Mucosa of rectum (tissue), 2 donors: ENCODE results near the gene MYH9.
A peak's percentile ranks its signal among the peaks of the same experiment; 100 is the strongest.
"Not testable (repeated sequence)": the region's sequence is repeated elsewhere in the genome, so short reads cannot be mapped to it uniquely, and the experiment has no call there.

Experiments used
- H3K27ac ChIP-seq, 2 donors: one replicate each; pipeline ENCODE4 v1.7.0; 2013; ENCODE audit warnings: inconsistent platforms in 2 of 2, low read depth in 2 of 2, low read length in 2 of 2
- H3K27me3 ChIP-seq, 2 donors: one replicate each; pipeline ENCODE4 v1.7.0; 2013; ENCODE audit warnings: low read length in 2 of 2; ENCODE audit not compliant: control insufficient read depth in 2 of 2, insufficient read depth in 2 of 2
- H3K36me3 ChIP-seq, 2 donors: one replicate each; pipeline ENCODE4 v1.7.0; 2013; ENCODE audit warnings: low read length in 2 of 2; ENCODE audit not compliant: control insufficient read depth in 2 of 2, insufficient read depth in 2 of 2
- H3K4me1 ChIP-seq, 2 donors: one replicate each; pipeline ENCODE4 v1.7.0; 2013; ENCODE audit warnings: low read length in 2 of 2, mild to moderate bottlenecking in 1 of 2; ENCODE audit not compliant: control insufficient read depth in 2 of 2, insufficient read depth in 2 of 2
- H3K4me3 ChIP-seq, 2 donors: one replicate each; pipeline ENCODE4 v1.7.0; 2013; ENCODE audit warnings: low read length in 2 of 2
- H3K9ac ChIP-seq, 2 donors: one replicate each; pipeline ENCODE4 v1.7.0; 2013; ENCODE audit warnings: low read length in 2 of 2, low read depth in 1 of 2, mild to moderate bottlenecking in 1 of 2
- H3K9me3 ChIP-seq, 2 donors: one replicate each; pipeline ENCODE4 v1.7.0; 2013; ENCODE audit warnings: low read length in 2 of 2; ENCODE audit not compliant: control insufficient read depth in 2 of 2
- donor health status: healthy.
- donor health status: Normal muscosa, but diverticular disease.

MYH9 gene

DNA sequence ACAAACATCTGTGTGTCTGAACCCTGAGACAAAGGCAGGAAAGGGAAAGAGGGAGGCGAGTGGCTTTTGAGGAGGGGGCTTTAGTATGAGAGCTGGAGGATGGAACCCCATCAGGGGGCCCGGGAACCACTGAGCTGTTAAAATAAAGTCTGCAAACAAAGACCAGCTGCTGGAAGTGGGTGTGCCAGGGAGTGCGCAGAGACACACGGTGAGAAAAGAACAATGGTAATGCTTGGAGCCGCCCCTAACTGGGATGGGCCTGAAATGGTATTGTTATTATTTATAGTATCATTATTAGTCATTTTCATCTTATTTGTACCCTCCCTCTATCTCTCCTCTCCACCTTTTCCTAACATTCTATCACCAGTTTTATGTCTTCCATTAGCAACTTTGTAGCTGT lies 132.2 kb downstream of the MYH9 start:
- not testable (repeated sequence) for H3K9ac ChIP-seq, H3K9me3 ChIP-seq, H3K4me3 ChIP-seq, H3K27me3 ChIP-seq, H3K36me3 ChIP-seq
- H3K27ac ChIP-seq: peak overlapping the region in 1 of 2 donors; percentile 59
- H3K4me1 ChIP-seq: peaks cover 19 to 27% of the 10 kb centered on the region in 2 donors

DNA sequence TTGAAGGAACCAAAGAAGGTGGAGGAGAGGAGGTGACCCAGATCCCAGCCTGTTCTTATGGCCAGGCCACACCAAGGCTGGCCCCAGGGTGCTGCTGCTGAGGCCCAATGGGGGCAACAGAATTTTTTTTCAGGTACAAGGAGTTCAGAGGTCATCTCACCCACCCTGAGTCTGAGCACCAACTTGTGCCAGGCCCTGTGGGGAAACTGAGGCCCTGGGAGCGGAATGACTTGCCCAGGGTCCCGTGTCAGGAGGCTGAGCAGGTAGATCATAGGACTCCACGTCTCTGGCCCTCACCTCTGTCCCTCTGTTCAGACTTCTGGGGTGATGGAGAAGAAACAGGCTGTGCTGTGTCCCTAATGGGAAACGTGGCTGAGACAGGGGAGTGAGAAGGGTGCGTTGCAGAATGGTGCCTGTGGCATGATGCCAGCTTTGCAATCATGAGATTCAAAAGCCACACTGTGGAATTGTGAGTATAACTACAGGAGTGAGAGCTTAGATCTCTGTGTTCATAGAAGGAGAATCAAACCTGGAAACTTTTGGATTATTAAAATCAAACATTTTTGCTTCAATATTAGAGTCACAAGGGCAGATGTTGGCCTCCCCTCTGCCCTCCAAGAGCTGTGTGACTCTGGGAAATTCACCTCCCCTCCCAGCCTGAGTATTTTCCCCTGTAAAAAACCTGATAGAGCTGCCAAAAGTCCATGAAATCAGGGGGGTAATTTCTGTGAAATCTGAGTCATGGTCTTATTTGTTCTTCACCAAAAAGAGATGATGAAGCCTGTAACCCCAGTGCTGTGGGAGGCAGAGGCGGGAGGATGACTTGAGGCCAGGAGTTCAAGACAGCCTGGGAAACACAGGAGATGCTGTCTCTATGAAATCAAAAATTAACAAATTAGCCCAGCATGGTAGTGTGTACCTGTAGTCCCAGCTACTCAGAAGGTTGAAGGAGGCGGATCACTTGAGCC lies 134.0 kb downstream of the MYH9 start:
- Histone ChIP-seq H3K9ac (peak overlapping the region; percentile 60 to 70), H3K9me3 (no peaks in the 10 kb centered on the region), H3K36me3 (no peaks in the 10 kb centered on the region), H3K4me1 (peaks cover 14 to 26% of the 10 kb centered on the region in 2 donors), H3K4me3 (peak overlapping the region; percentile 68 to 85), H3K27ac (peak overlapping the region; percentile 63 to 66), H3K27me3 (no peaks in the 10 kb centered on the region)

DNA sequence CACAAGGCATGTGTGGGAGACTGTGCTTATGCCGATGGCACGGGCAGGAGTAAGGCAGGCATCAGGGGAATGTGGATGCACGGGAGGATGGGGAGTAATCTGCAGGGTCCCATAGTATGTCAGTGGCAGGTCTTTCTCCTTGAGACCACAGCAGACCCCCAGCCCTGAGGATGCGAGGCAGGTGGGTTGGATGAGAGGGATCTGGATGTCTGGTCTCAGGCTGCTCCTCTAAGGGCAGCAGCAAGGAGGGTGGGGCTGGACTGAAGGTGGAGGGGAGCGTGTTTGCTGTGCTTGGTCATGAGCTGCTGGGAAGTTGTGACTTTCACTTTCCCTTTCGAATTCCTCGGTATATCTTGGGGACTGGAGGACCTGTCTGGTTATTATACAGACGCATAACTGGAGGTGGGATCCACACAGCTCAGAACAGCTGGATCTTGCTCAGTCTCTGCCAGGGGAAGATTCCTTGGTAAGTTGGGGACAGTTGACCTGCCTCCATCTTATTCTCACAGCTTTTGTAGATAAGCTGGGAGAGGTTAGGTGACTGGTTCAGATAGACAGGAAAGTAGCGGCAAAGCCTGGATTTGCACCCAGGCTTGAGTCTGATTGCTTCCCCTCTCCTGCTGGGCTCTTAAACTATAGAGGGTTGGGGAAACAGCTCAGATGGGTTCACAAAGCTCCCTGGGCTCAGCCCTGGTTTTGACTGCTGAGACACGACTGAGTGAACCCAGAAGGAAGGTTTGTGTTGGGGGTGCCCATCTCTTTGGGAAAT lies 134.8 kb downstream of the MYH9 start, which contains the start of gene APOL1:
APOL1 (plus strand) TSS at position 380 of the 769 bp plus-strand sequence. CDS start 1,823 bp downstream, outside the sequence.
- peak within 1 kb of the TSS; percentile 63 to 66 for H3K27ac ChIP-seq
- peaks cover 13 to 22% of the 10 kb centered on the region in 2 donors for H3K4me1 ChIP-seq
- no peaks in the 10 kb centered on the region for H3K27me3 ChIP-seq
- H3K9me3 ChIP-seq: no peaks in the 10 kb centered on the region
- H3K4me3 ChIP-seq: peak within 1 kb of the TSS; percentile 68 to 85
- peak within 1 kb of the TSS; percentile 60 to 70 for H3K9ac ChIP-seq
- H3K36me3 ChIP-seq: no peaks in the 10 kb centered on the region

DNA sequence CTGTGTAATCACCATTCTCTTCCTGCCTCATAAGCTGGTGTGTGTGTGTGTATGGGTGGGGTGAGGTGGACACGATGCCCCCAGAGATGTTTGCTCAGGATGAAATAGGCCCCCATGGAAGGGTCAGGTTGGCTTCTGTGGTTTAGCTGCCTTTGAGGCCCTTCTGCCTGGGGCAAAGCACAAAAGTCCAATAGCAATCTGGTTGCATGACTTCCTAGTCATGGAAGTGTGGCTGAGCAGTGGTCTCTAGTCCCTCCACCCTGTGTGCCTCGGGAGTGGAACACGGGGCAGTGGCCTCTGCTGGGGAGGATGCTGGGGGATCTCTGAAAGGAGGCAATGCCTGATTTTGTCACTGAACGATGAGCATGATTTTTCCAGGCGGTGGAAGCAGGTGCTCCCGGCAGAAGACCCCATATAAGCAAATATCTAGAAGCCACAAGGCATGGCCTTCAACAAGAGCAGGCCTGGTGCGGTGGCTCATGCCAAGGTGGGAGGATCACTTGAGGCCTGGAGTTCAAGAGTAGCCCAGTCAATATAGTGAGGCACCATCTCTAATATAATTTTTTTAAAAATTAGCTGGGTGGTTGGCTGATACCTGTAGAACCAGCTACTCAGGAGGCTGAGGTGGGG lies 135.7 kb downstream of the MYH9 start:
- not testable (repeated sequence) for H3K4me3 ChIP-seq, H3K9me3 ChIP-seq, H3K9ac ChIP-seq, H3K36me3 ChIP-seq, H3K27me3 ChIP-seq
- H3K27ac ChIP-seq: peak overlapping the region in 1 of 2 donors; percentile 56
- peaks cover 13 to 22% of the 10 kb centered on the region in 2 donors for H3K4me1 ChIP-seq

DNA sequence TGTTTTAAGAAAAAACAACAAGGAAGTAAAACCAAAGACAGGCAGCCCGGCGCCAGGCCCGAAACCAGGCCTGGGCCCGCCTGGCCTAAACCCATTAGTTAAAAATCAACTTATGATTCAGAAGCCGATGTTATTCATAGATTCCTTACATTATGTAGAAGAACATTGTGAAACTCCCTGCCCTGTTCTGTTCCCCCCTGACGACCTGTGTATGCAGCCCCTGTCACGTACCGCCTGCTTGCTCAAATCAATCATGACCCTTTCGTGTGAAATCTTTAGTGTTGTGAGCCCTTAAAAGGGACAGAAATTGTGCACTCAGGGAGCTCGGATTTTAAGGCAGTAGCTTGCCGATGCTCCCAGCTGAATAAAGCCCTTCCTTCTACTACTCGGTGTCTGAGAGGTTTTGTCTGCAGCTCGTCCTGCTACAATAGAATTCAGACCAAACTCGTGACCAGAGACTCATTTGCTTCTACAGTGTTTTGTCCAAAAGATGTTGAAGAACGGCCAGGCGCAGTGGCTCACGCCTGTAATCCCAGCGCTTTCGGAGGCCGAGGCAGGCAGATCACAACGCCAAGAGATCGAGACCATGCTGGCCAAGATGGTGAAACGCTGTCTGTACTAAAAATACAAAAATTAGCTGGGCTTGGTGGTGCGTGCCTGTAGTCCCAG lies 137.3 kb downstream of the MYH9 start:
- not testable (repeated sequence) for H3K27ac ChIP-seq

DNA sequence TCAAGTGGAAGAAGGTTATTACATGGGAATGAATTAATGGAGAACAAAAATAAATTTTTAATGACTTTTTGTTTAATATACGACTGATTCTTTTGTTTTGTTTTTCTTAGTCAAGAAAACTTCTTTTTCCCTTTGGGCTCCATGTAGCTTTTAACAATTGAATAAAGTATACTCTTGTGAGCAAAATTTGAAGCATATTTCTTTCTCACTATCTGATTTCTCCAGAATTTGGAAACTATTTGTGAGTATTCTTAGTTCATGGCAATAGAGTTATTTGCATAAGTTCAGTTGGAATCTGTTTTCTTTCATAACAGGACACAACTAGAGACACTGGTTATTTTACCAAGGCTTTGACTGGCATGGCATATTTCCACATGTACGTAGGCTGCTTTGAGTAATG lies 138.6 kb downstream of the MYH9 start:
- no peaks in the 10 kb centered on the region for H3K9me3 ChIP-seq
- no peaks in the 10 kb centered on the region for H3K36me3 ChIP-seq
- no peaks in the 10 kb centered on the region for H3K27me3 ChIP-seq
- H3K27ac ChIP-seq: no peak overlapping the region
- no peak overlapping the region for H3K4me3 ChIP-seq
- H3K9ac ChIP-seq: no peak overlapping the region
- peaks cover 11 to 14% of the 10 kb centered on the region in 2 donors for H3K4me1 ChIP-seq

More for the DNA sequence above, 137.3 kb downstream of the MYH9 start:
- not testable (repeated sequence) for H3K9ac ChIP-seq, H3K36me3 ChIP-seq, H3K27me3 ChIP-seq, H3K4me3 ChIP-seq, H3K9me3 ChIP-seq
- peaks cover 13 to 22% of the 10 kb centered on the region in 2 donors for H3K4me1 ChIP-seq

DNA sequence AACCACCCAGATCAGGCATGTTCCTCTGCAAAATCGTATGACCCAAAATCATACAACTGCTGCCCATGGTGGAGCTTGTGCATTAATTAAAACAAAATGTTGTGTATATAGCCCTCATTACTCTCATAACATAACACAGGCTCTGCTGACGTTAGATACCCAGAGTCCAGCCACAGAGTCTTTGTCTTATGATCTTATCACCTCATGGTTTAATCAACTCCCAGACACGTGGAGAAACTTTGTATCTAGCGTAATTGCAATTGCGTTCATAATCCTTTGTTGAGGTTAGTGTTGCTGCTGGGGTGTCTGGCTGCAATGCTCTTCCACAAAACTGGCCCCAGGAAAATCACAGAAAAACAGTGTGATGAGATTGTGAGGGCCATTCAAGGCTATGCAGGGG lies 139.8 kb downstream of the MYH9 start:
- Histone ChIP-seq H3K27me3 (no peaks in the 10 kb centered on the region), H3K4me3 (no peak overlapping the region), H3K4me1 (peaks cover 3 to 4% of the 10 kb centered on the region in 2 donors), H3K9me3 (no peaks in the 10 kb centered on the region), H3K36me3 (no peaks in the 10 kb centered on the region), H3K27ac (no peak overlapping the region), H3K9ac (no peak overlapping the region)

DNA sequence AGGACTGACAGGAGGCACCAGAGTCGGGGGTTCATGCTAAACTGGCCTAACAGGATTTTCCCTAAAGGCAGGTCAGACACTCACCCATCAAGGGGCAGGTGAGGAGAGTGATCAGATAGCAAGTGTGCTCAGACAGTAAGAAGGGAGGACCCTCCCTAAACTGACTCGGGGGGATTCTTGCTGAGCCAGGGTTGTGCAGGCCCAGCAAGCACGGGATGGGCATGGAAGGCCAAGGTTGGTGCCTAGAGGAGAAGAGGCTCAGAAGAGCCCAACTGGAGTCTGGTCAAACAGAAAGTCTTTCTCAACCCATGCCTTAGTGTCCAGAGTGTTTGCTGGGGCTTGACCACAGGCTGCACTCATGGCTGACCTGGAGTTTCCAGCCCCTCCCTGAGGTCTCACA lies 141.0 kb downstream of the MYH9 start:
- Histone ChIP-seq H3K4me3 (no peak overlapping the region), H3K27ac (no peak overlapping the region), H3K9ac (no peak overlapping the region), H3K36me3 (no peaks in the 10 kb centered on the region), H3K4me1 (no peaks in the 10 kb centered on the region), H3K9me3 (no peaks in the 10 kb centered on the region), H3K27me3 (no peaks in the 10 kb centered on the region)

DNA sequence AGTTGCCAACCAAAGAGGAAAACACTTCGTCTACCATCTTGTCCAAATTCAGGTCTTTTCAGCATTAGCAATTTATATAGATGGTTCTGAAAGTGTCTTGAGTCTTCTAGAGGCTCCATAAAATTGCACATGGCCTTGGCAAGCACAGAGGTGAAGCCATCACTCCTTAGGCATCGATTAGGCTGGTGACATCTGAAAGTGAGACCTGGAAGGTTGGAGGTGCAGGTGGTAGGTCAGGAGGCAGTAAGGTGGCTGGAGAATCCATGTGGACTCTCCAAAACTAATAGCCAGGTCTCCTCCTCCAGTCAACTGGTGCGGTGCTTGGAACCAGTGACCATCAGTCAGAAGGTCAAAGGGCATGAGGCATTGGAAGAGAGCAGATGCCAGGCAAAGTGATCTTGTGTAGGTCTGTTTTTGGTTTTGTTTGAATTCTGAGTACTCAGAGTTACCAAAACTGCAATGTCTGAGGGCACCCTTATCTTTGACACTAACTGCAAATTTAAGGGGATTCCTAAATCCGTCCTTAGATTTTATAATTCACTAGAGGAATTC lies 141.9 kb downstream of the MYH9 start:
- no peak overlapping the region for H3K27ac ChIP-seq

More for the DNA sequence above, 141.9 kb downstream of the MYH9 start:
- Histone ChIP-seq H3K36me3 (no peaks in the 10 kb centered on the region), H3K9me3 (no peaks in the 10 kb centered on the region), H3K4me3 (no peak overlapping the region), H3K4me1 (no peaks in the 10 kb centered on the region), H3K27me3 (no peaks in the 10 kb centered on the region), H3K9ac (no peak overlapping the region)
